HepG2 (cell line): ENCODE results near the gene PAN3. TPM values are rescaled to one million over a fixed set of nuclear protein-coding genes. Genes with fewer than 3 reads are reported as not detected.

ENCODE experiments used
- ATAC-seq: fragments of 200-7000 bp; cut with Tn5 transposase; 3 replicates; pipeline ENCODE4 v1.9.1; 2020; ENCODE audit warnings: mild to moderate bottlenecking, moderate library complexity
- BruUV-seq: library from RNA; stranded (reverse); fragments of 400-500 nt; replicated peaks from 2 replicates; lab custom pipeline; 2021; lab: Mats Ljungman, UMichigan
- CTCF ChIA-PET: fragments of 300-600 bp; formaldehyde crosslinking; extraction: SDS; loops from one replicate; lab custom pipeline; 2021; ENCODE audit warnings: low total read pairs, inconsistent platforms, low intra/inter-chr PET ratio; lab: Yijun Ruan, JAX
- POLR2A ChIA-PET: fragments of 350-600 bp; sonication (Branson Sonifier 250); formaldehyde crosslinking; loops from one replicate; lab custom pipeline; 2020; ENCODE audit warnings: antibody characterized with exemption, inconsistent platforms; lab: Yijun Ruan, JAX
- DNase-seq: peaks from one replicate; pipeline ENCODE4 v3.0.0-alpha.2; 2015; ENCODE audit warnings: low spot score
- FAIRE-seq: peaks from 3 replicates; lab custom pipeline; 2011; peaks lifted over from hg19 to GRCh38; lab: Jason Lieb, UNC
- H2AFZ ChIP-seq: one replicate; pipeline ENCODE4 v1.6.1; 2011; ENCODE audit warnings: low read length, inconsistent platforms
- H3K27ac ChIP-seq: fragments of 300-600 bp; 3 replicates; pipeline ENCODE4 v1.8.0; 2011; ENCODE audit warnings: mixed run types, mild to moderate bottlenecking, mixed read lengths, low read length, inconsistent platforms; ENCODE audit not compliant: insufficient read depth; ENCODE audit errors: extremely low read length
- H3K27me3 ChIP-seq, 2 experiments: fragments of 200-600 bp in 1 of 2; 2 replicates in 1 of 2; 3 replicates in 1 of 2; pipeline versions ENCODE4 v1.6.0 to v1.8.0; 2011; ENCODE audit warnings: low read length in 2 of 2, mild to moderate bottlenecking in 2 of 2, moderate library complexity in 2 of 2, inconsistent platforms in 1 of 2; ENCODE audit not compliant: insufficient read depth in 2 of 2, control insufficient read depth in 1 of 2
- H3K36me3 ChIP-seq, 2 experiments: fragments of 200-600 bp in 1 of 2; replicated peaks in 1 of 2; 2 replicates in 1 of 2; 3 replicates in 1 of 2; pipeline versions ENCODE4 v1.5.1 to v1.8.0; 2011; ENCODE audit warnings: low read length in 2 of 2, inconsistent platforms in 1 of 2; ENCODE audit not compliant: insufficient read depth in 2 of 2, control insufficient read depth in 1 of 2
- H3K4me1 ChIP-seq: 2 replicates; pipeline ENCODE4 v1.5.1; 2012; ENCODE audit warnings: low read length, inconsistent platforms; ENCODE audit not compliant: insufficient read depth
- H3K4me2 ChIP-seq: 2 replicates; pipeline ENCODE4 v1.6.0; 2011; ENCODE audit warnings: low read depth, low read length, inconsistent platforms
- H3K4me3 ChIP-seq, 3 experiments: fragments of 200-600 bp in 1 of 3; sonication (generic), shearing (Covaris generic) in 1 of 3; replicated peaks in 1 of 3; 2 replicates each; pipeline ENCODE4 v1.5.1; 2011 to 2016; ENCODE audit warnings: low read length in 3 of 3, inconsistent platforms in 2 of 3, low read depth in 2 of 3, mild to moderate bottlenecking in 2 of 3, control low read depth in 1 of 3, mixed read lengths in 1 of 3; ENCODE audit not compliant: insufficient read depth in 1 of 3
- H3K79me2 ChIP-seq: one replicate; pipeline ENCODE4 v1.6.1; 2011; ENCODE audit warnings: low read length, inconsistent platforms; ENCODE audit not compliant: insufficient read depth
- H3K9ac ChIP-seq: 2 replicates; pipeline ENCODE4 v1.6.0; 2011; ENCODE audit warnings: mild to moderate bottlenecking, low read depth, low read length, inconsistent platforms; ENCODE audit not compliant: insufficient read depth
- H3K9me3 ChIP-seq: 2 replicates; pipeline ENCODE4 v1.5.1; 2012; ENCODE audit warnings: mild to moderate bottlenecking, low read length
- H4K20me1 ChIP-seq: 2 replicates; pipeline ENCODE4 v1.6.0; 2011; ENCODE audit warnings: inconsistent platforms, mild to moderate bottlenecking, low read length, moderate library complexity; ENCODE audit not compliant: insufficient read depth
- ELF4 ChIP-seq: sonication (generic); formaldehyde crosslinking; IDR thresholded peaks from 2 replicates; pipeline ENCODE4 v1.5.0; 2020; ENCODE audit warnings: missing genetic modification reagents, mild to moderate bottlenecking, moderate library complexity, borderline replicate concordance
- HNRNPK ChIP-seq: fragments of 200-400 bp; formaldehyde crosslinking; IDR thresholded peaks from 2 replicates; pipeline ENCODE4 v1.6.1; 2018; ENCODE audit warnings: low read length, low read depth, moderate library complexity, mild to moderate bottlenecking; ENCODE audit not compliant: poor library complexity, severe bottlenecking
- JDP2 ChIP-seq: sonication (generic); formaldehyde crosslinking; IDR thresholded peaks from 2 replicates; pipeline ENCODE4 v1.8.1; 2022; ENCODE audit warnings: missing genetic modification reagents, borderline replicate concordance
- KDM5A ChIP-seq: fragments of 200-600 bp; sonication (generic); IDR thresholded peaks from 2 replicates; pipeline ENCODE4 v1.7.0; 2018; ENCODE audit warnings: antibody characterized with exemption, mild to moderate bottlenecking, low read length, borderline replicate concordance
- MED1 ChIP-seq: sonication (generic); formaldehyde crosslinking; IDR thresholded peaks from 2 replicates; pipeline ENCODE4 v1.4.0; 2020; ENCODE audit warnings: missing genetic modification reagents
- MEIS2 ChIP-seq: sonication (generic); formaldehyde crosslinking; IDR thresholded peaks from 2 replicates; pipeline ENCODE4 v1.9.0; 2021; ENCODE audit warnings: mild to moderate bottlenecking, missing genetic modification reagents
- NR2C2 ChIP-seq: sonication (generic); formaldehyde crosslinking; IDR thresholded peaks from 2 replicates; pipeline ENCODE4 v1.4.0; 2020; ENCODE audit warnings: missing genetic modification reagents, mild to moderate bottlenecking, moderate library complexity, borderline replicate concordance
- PHB2 ChIP-seq: fragments of 450-650 bp; IDR thresholded peaks from 2 replicates; pipeline ENCODE4 v1.6.1; 2018; ENCODE audit not compliant: partially characterized antibody
- TP53 ChIP-seq: sonication (generic); formaldehyde crosslinking; conservative IDR thresholded peaks from 2 replicates; pipeline ENCODE4 v1.4.0; 2020; ENCODE audit warnings: missing genetic modification reagents
- U2AF1 ChIP-seq: fragments of 200-400 bp; formaldehyde crosslinking; optimal IDR thresholded peaks from 2 replicates; pipeline ENCODE3; 2017; ENCODE audit warnings: mild to moderate bottlenecking, low read depth, low read length
- U2AF2 ChIP-seq: fragments of 200-400 bp; formaldehyde crosslinking; IDR thresholded peaks from 2 replicates; pipeline ENCODE4 v1.6.1; 2017; ENCODE audit warnings: low read depth, mild to moderate bottlenecking, low read length
- ZC3H4 ChIP-seq: sonication (generic); formaldehyde crosslinking; IDR thresholded peaks from 2 replicates; pipeline ENCODE4 v1.4.0; 2020; ENCODE audit warnings: missing genetic modification reagents, borderline replicate concordance
- ZIK1 ChIP-seq: sonication (generic); formaldehyde crosslinking; IDR thresholded peaks from 2 replicates; pipeline ENCODE4 v1.5.0; 2020; ENCODE audit warnings: mild to moderate bottlenecking, low read depth, missing genetic modification reagents, borderline replicate concordance
- ZNF160 ChIP-seq: sonication (generic); formaldehyde crosslinking; IDR thresholded peaks from 2 replicates; pipeline ENCODE4 v1.8.0; 2022; ENCODE audit warnings: mild to moderate bottlenecking, inconsistent platforms, missing genetic modification reagents
- ZNF709 ChIP-seq: sonication (generic); formaldehyde crosslinking; IDR thresholded peaks from 2 replicates; pipeline ENCODE4 v1.5.0; 2020; ENCODE audit warnings: mild to moderate bottlenecking, missing genetic modification reagents
- ZNF879 ChIP-seq: sonication (generic); formaldehyde crosslinking; IDR thresholded peaks from 2 replicates; pipeline ENCODE4 v1.8.1; 2023; ENCODE audit warnings: missing genetic modification reagents
- WGBS: methylation state at CpG from one replicate; pipeline ENCODE4 v1.1.6; 2017; ENCODE audit warnings: low lambda C conversion rate; 5-methylcytosine and 5-hydroxymethylcytosine counted together
- in situ Hi-C: cut with HindIII; loops from 2 replicates; pipeline ENCODE4 v1.10.0; 2017; ENCODE audit warnings: low pct_unique_long_range_greater_than_20kb; ENCODE audit not compliant: extremely low pct_ligation_motif_present
- intact Hi-C: fragments of 100-400 bp; cut with micrococcal nuclease; formaldehyde crosslinking; loops from one replicate; pipeline ENCODE4 v1.10.0; 2022; ENCODE audit not compliant: unreplicated experiment
- polyA plus RNA-seq, 8 experiments: library from polyadenylated mRNA; depleted of rRNA in 3 of 8; stranded (reverse) in 7 of 8; unstranded in 1 of 8; fragments of >200 nt; fragmentation: Illumina TruSeq in 4 of 8; extraction: Trizol in 4 of 8; gene quantifications; 2 replicates each; pipeline versions ENCODE4 v1.2.1 to v1.2.3, GENCODE V29; 2011 to 2016; ENCODE audit warnings: low read depth in 4 of 8, missing spikeins in 1 of 8, mixed read lengths in 1 of 8; ENCODE audit not compliant: insufficient read depth in 1 of 8
- small RNA-seq, 3 experiments: library from RNA; depleted of rRNA; stranded (forward); fragments of <200 nt; gene quantifications; one replicate each; pipeline ENCODE3, GENCODE V24; 2012; ENCODE audit warnings: low read depth in 2 of 3, low replicate concordance in 1 of 3; ENCODE audit not compliant: insufficient read length in 3 of 3, insufficient read depth in 2 of 3
- total RNA-seq, 5 experiments: library from RNA; depleted of rRNA; stranded (reverse); fragments of >200 nt; fragmentation: Illumina TruSeq; extraction: Trizol; gene quantifications; 2 replicates each; pipeline ENCODE4 v1.2.3, GENCODE V29; 2016; ENCODE audit warnings: low read depth in 1 of 5
- TF ChIP-seq, protein P1 (sequence below): sonication (generic); formaldehyde crosslinking; IDR thresholded peaks from 2 replicates; pipeline ENCODE4 v1.4.0; 2020; ENCODE audit warnings: mild to moderate bottlenecking, low read depth, missing genetic modification reagents

PAN3 gene
- total and polyA plus RNA-seq, 2 of the 13 experiments (the other 11 are each of a cell fraction or from before 2014, with no cell fraction given), result 9.7 to 10.6 TPM

DNA sequence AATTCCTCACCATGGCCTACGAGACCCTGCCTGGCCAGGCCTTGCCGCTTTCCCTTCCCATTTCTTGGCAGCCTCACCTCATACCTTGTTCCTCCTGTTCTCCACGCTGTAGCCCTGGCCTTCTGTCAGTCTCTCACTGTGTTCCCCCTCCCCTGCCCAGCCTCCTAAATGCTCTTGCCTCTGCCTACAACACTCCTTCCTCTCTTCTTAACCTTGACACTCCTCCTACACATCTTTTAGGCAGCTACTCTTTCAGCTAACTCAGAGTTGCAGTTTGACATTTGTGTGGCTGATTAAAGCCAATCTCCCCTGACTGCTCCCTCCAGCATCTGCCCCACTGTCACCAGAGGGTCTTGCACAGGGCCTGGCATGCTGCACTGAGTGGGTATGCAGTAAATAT, 205.8 kb downstream of the PAN3 start:
- H3K27ac ChIP-seq, result no peak overlapping the region
- intact Hi-C loops (no loop called here), in situ Hi-C loops (no loop called here)
- ChIA-PET CTCF (no interaction called here), POLR2A (no interaction called here)
- DNase-seq (no peak), ATAC-seq (no peak), FAIRE-seq (no peak)
- H3K4me3 ChIP-seq, result no peak overlapping the region
- 47% methylated on average over 3 of the region's 3 CpGs for WGBS
- H3K79me2 ChIP-seq, result no peaks in the 10 kb centered on the region
- H3K27me3 ChIP-seq, result no peaks in the 10 kb centered on the region
- H3K4me1 ChIP-seq, result no peaks in the 10 kb centered on the region
- no peak overlapping the region for H2AFZ ChIP-seq
- no TSS peak for BruUV-seq
- no peaks in the 10 kb centered on the region for H4K20me1 ChIP-seq
- no peaks in the 10 kb centered on the region for H3K9me3 ChIP-seq
- TF ChIP-seq PHB2, result no peak
- TF ChIP-seq ZNF160 (CRISPR knock-in tag), result no peak
- TF ChIP-seq, protein P1, sequence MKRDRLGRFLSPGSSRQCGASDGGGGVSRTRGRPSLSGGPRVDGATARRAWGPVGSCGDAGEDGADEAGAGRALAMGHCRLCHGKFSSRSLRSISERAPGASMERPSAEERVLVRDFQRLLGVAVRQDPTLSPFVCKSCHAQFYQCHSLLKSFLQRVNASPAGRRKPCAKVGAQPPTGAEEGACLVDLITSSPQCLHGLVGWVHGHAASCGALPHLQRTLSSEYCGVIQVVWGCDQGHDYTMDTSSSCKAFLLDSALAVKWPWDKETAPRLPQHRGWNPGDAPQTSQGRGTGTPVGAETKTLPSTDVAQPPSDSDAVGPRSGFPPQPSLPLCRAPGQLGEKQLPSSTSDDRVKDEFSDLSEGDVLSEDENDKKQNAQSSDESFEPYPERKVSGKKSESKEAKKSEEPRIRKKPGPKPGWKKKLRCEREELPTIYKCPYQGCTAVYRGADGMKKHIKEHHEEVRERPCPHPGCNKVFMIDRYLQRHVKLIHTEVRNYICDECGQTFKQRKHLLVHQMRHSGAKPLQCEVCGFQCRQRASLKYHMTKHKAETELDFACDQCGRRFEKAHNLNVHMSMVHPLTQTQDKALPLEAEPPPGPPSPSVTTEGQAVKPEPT (CRISPR knock-in tag), result no peak
- TF ChIP-seq KDM5A, result no peak
- TF ChIP-seq U2AF2, result no peak
- no peak for TF ChIP-seq ZNF879
- TF ChIP-seq TP53, result no peak
- TF ChIP-seq ZC3H4 (CRISPR knock-in tag), result no peak
- no peak for TF ChIP-seq ELF4 (CRISPR knock-in tag)
- TF ChIP-seq ZNF709 (CRISPR knock-in tag), result no peak
- no peak for TF ChIP-seq HNRNPK
- TF ChIP-seq NR2C2 (CRISPR knock-in tag), result no peak
- no peak for TF ChIP-seq MEIS2
- no peak for TF ChIP-seq JDP2 (CRISPR knock-in tag)
- no peak for TF ChIP-seq MED1 (CRISPR knock-in tag)
- TF ChIP-seq U2AF1, result no peak
- no peak for TF ChIP-seq ZIK1 (CRISPR knock-in tag)
- H3K4me2 ChIP-seq, result no peak overlapping the region
- no peak overlapping the region for H3K9ac ChIP-seq
- no peaks in the 10 kb centered on the region for H3K36me3 ChIP-seq

Small RNA genes lying within 50 kb of the gene (small RNA-seq; reads per million reads assigned to genes)
- gene RNU6-82P, result 0 reads per million in 3 experiments

Other genes starting within 250 kb of the PAN3 start
- 0.07 TPM in 1 of 2 replicates, not detected in the other for gene PDX1, start 218.5 kb upstream of the PAN3 start, total RNA-seq (2016; rRNA removed; fragmentation: Illumina TruSeq; extraction: Trizol)
- not detected in 2 replicates for gene PDX1, start 218.5 kb upstream of the PAN3 start, polyA plus RNA-seq (2011; rRNA removed)
- 0.04 TPM in 1 of 2 replicates, not detected in the other for gene CDX2, start 169.2 kb upstream of the PAN3 start, total RNA-seq (2016; rRNA removed; fragmentation: Illumina TruSeq; extraction: Trizol)
- not detected in 2 replicates for gene CDX2, start 169.2 kb upstream of the PAN3 start, polyA plus RNA-seq (2011; rRNA removed)
- gene URAD, start 149.9 kb upstream of the PAN3 start, total RNA-seq (2016; rRNA removed; fragmentation: Illumina TruSeq; extraction: Trizol), result not detected in 2 replicates
- not detected in 2 replicates for gene URAD, start 149.9 kb upstream of the PAN3 start, polyA plus RNA-seq (2011; rRNA removed)
- not detected in 2 replicates for gene FLT3, start 38.0 kb upstream of the PAN3 start, total RNA-seq (2016; rRNA removed; fragmentation: Illumina TruSeq; extraction: Trizol)
- not detected in 2 replicates for gene FLT3, start 38.0 kb upstream of the PAN3 start, polyA plus RNA-seq (2011; rRNA removed)